SK-N-MC (cell line): ENCODE data around the gene SARDH.

Experiments
- EZH2 ChIP-seq: fragments of 200-600 bp; sonication (generic); IDR thresholded peaks from one replicate; pipeline ENCODE4 v1.6.1; 2017; ENCODE audit warnings: antibody characterized with exemption
- FOXP2 ChIP-seq: optimal IDR thresholded peaks from 2 replicates; pipeline ENCODE3; 2011; ENCODE audit warnings: mild to moderate bottlenecking, moderate library complexity; ENCODE audit not compliant: insufficient read depth; ENCODE audit errors: extremely low read length, control extremely low read depth
- POLR2AphosphoS5 ChIP-seq: IDR thresholded peaks from 2 replicates; pipeline ENCODE4 v1.6.1; 2012; ENCODE audit warnings: mild to moderate bottlenecking, low read depth, low read length, borderline replicate concordance

DNA sequence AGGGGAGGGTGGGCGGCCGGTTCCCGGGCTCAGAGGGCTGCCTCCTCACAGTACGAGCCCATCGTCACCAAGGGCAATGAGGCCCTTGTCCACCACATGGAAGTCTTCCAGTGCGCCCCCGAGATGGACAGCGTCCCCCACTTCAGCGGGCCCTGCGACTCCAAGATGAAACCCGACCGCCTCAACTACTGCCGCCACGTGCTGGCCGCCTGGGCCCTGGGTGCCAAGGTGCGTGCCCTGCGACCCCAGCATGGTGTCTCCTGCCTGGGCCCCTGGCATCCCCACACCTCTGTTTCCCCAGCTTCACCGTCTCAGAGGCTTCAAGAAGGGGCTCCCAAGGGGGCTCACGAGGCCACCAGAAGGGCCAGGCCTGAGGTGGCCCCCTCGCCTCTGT, 94.8 kb downstream of the SARDH start:
- TF ChIP-seq EZH2 = no peak
- TF ChIP-seq FOXP2 = no peak
- no peak for TF ChIP-seq POLR2AphosphoS5
